GM12891 (cell line): Measurements from ENCODE around the gene GPC6.

Experiments
- PAX5 ChIP-seq: IDR thresholded peaks from 2 replicates; pipeline ENCODE4 v1.6.1; 2011; ENCODE audit warnings: low read length, moderate library complexity, mild to moderate bottlenecking; ENCODE audit not compliant: insufficient read depth, severe bottlenecking
- POLR2A ChIP-seq: IDR thresholded peaks from 2 replicates; pipeline ENCODE4 v1.6.1; 2011; ENCODE audit warnings: low read depth, low read length, control low read depth
- POLR2AphosphoS5 ChIP-seq: IDR thresholded peaks from 2 replicates; pipeline ENCODE4 v1.6.1; 2011; ENCODE audit warnings: low read depth, low read length, control low read depth
- TAF1 ChIP-seq: IDR thresholded peaks from 2 replicates; pipeline ENCODE4 v1.6.1; 2011; ENCODE audit warnings: low read depth, low read length, control low read depth

DNA sequence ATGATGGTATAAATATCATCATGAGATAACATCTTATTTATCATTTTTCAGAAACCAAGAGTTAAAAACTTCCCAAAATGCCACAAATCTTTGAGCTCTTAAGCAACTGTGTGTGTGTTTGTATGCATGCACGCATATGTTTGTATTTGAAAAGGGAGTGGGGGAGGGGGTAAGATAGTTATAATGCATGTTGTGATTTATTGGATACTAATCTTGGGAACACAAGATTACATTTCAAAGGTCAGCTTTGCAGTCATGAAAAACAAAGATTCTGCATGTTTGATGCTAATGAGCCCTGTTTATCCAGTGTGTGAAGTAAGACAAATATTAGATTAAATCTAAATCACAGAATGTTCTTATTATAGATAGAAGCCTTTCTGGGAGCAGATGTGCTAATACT is 897.0 kb downstream of the GPC6 start:
- TF ChIP-seq POLR2A (no peak), POLR2AphosphoS5 (no peak), TAF1 (no peak), PAX5 (no peak)
